GM23248 (cell line): ENCODE measurements around the gene NOL7. TPM values are rescaled to one million over a fixed set of nuclear protein-coding genes. Genes with fewer than 3 reads are reported as not detected.

Experiments
- DNase-seq: peaks from one replicate; pipeline ENCODE4 v3.0.0-alpha.2; 2015
- H2AFZ ChIP-seq: fragments of 200-600 bp; sonication (generic); 2 replicates; pipeline ENCODE4 v1.6.1; 2016; ENCODE audit warnings: antibody characterized with exemption
- H3F3A ChIP-seq: fragments of 200-600 bp; sonication (generic); 2 replicates; pipeline ENCODE4 v1.6.1; 2016; ENCODE audit warnings: mild to moderate bottlenecking, antibody characterized with exemption, mixed run types; ENCODE audit not compliant: insufficient read depth
- H3K27ac ChIP-seq: fragments of 200-600 bp; sonication (generic); 2 replicates; pipeline ENCODE4 v1.5.1; 2016; ENCODE audit warnings: mild to moderate bottlenecking
- H3K27me3 ChIP-seq: fragments of 200-600 bp; sonication (generic); replicated peaks from 2 replicates; pipeline ENCODE4 v1.6.1; 2016; ENCODE audit warnings: mild to moderate bottlenecking; ENCODE audit not compliant: insufficient read depth
- H3K36me3 ChIP-seq: fragments of 200-600 bp; sonication (generic); 2 replicates; pipeline ENCODE4 v1.6.1; 2016; ENCODE audit warnings: low read depth, mild to moderate bottlenecking
- H3K4me1 ChIP-seq: fragments of 200-600 bp; sonication (generic); 2 replicates; pipeline ENCODE4 v1.6.1; 2016; ENCODE audit warnings: mild to moderate bottlenecking; ENCODE audit not compliant: insufficient read depth
- H3K4me2 ChIP-seq: fragments of 200-600 bp; sonication (generic); one replicate; pipeline ENCODE4 v1.6.1; 2016; ENCODE audit warnings: mild to moderate bottlenecking; ENCODE audit not compliant: unreplicated experiment
- H3K4me3 ChIP-seq: fragments of 200-600 bp; sonication (generic); 2 replicates; pipeline ENCODE4 v1.5.1; 2016; ENCODE audit warnings: mild to moderate bottlenecking
- H3K79me2 ChIP-seq: fragments of 200-600 bp; sonication (generic); 2 replicates; pipeline ENCODE4 v1.6.1; 2016; ENCODE audit warnings: mild to moderate bottlenecking; ENCODE audit not compliant: insufficient read depth
- H3K9ac ChIP-seq: fragments of 200-600 bp; sonication (generic); 2 replicates; pipeline ENCODE4 v1.6.1; 2016; ENCODE audit warnings: mild to moderate bottlenecking
- H3K9me2 ChIP-seq: fragments of 200-600 bp; sonication (generic); 2 replicates; pipeline ENCODE4 v1.6.1; 2016; ENCODE audit warnings: mixed run types, mild to moderate bottlenecking, moderate library complexity; ENCODE audit not compliant: insufficient read depth
- H3K9me3 ChIP-seq: fragments of 200-600 bp; sonication (generic); one replicate; pipeline ENCODE4 v1.6.1; 2017; ENCODE audit warnings: low read depth
- H4K20me1 ChIP-seq: fragments of 200-600 bp; sonication (generic); 2 replicates; pipeline ENCODE4 v1.6.0; 2016; ENCODE audit not compliant: insufficient read depth
- EZH2 ChIP-seq: fragments of 200-600 bp; sonication (generic); IDR thresholded peaks from 2 replicates; pipeline ENCODE4 v1.6.1; 2018; ENCODE audit warnings: antibody characterized with exemption, mild to moderate bottlenecking; ENCODE audit not compliant: insufficient read depth, poor library complexity, severe bottlenecking
- EZH2phosphoT487 ChIP-seq: fragments of 200-600 bp; sonication (generic); IDR thresholded peaks from 2 replicates; pipeline ENCODE4 v1.6.1; 2018; ENCODE audit warnings: antibody characterized with exemption, moderate library complexity, mild to moderate bottlenecking, low read depth; ENCODE audit not compliant: insufficient read depth
- WGBS, 2 experiments: methylation state at CpG; one replicate each; pipeline ENCODE4 v1.1.6; 2015 to 2017; ENCODE audit warnings: low lambda C conversion rate in 2 of 2, low coverage in 1 of 2; ENCODE audit errors: missing lambda C conversion rate in 2 of 2; 5-methylcytosine and 5-hydroxymethylcytosine counted together
- in situ Hi-C: fragments of 300-500 bp; cut with MboI; formaldehyde crosslinking; loops from 2 replicates; pipeline ENCODE4 v1.15.0; 2020
- polyA plus RNA-seq: library from polyadenylated mRNA; unstranded; fragments of >200 nt; fragmentation: Nextera tagmentation; extraction: Ambion mirVana; gene quantifications from 2 replicates; pipeline ENCODE4 v1.2.1, GENCODE V29; 2016
- total RNA-seq: library from RNA; depleted of rRNA; stranded (reverse); fragments of >200 nt; shearing (Covaris generic); gene quantifications from 2 replicates; pipeline ENCODE4 v1.2.3, GENCODE V29; 2014

Gene NOL7
- total and polyA plus RNA-seq, 2 experiments from 2014 or later: 53.1 to 124 TPM

DNA sequence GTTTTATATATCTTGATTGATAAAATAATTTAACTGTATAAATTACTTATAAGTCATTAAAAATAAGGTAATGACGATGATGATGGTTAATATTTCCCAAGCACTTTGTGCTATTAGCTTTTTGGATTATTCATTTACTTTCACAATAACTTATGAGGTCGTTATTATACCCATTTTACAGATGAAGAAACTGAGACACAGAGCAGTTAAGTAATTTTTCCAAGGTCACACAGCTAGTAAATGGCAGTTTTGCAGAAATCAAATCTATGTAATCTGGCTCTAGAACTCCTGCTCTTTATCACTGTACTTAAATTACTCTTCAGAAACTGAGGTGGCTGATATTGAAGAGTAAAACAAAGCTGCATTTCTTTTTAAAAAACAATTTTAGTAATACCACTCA, 18.2 kb downstream of the NOL7 start:
- Histone ChIP-seq H3K4me2 (no peak overlapping the region), H3K9me2 (no peaks in the 10 kb centered on the region), H4K20me1 (no peaks in the 10 kb centered on the region), H2AFZ (no peak overlapping the region), H3K9ac (no peak overlapping the region), H3K27me3 (no peaks in the 10 kb centered on the region), H3F3A (0 out of 2 replicates have a peak, but pooled peaks cover 7% of the 10 kb centered on the region), H3K9me3 (no peaks in the 10 kb centered on the region), H3K4me3 (no peak overlapping the region), H3K4me1 (no peaks in the 10 kb centered on the region), H3K27ac (no peak overlapping the region), H3K36me3 (peaks cover 46% of the 10 kb centered on the region), H3K79me2 (peaks cover 10% of the 10 kb centered on the region; the same call in 1 of the 2 replicates)
- 95 to 97% methylated on average over 2 of the region's 2 CpGs for WGBS, 2 experiments
- in situ Hi-C loops: no loop called here
- no peak for DNase-seq
- TF ChIP-seq EZH2 (no peak), EZH2phosphoT487 (no peak)

DNA sequence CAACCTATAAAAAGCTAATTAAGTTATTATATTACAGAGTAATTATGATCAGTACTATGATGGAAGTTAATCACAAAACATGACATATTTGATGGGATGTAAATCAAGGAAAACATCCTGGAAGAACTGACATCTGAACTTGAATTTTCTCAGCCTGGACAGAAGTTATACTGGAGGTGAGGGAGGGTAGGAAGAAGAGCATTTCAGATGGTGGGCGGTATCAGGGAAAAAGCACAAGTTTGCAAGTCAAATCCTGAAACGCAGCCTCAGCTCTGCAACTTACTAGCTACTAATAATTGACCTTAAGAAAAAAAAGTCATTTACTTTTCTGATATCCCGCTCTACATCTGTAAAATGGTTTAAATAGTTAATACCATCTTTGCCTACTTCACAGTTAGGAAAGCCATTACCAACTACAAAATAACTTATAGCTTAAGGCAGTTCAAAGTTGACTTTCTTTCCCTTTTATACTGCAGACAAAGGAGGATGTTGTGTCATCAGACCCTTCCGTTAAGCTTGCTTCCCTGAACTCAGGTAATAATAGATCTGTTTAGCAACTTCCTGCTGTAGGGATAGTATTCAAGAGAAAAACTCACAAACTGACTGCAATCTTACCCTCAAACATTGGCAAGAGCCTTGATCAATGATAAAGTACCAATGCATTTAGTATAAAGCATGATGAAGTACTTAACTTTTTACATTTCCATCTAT, 21.0 kb downstream of the NOL7 start:
- no peak overlapping the region for H3K4me3 ChIP-seq
- no peak overlapping the region for H3K27ac ChIP-seq
- no peaks in the 10 kb centered on the region for H3F3A ChIP-seq
- no peak for DNase-seq
- H3K9me3 ChIP-seq: no peaks in the 10 kb centered on the region
- no peaks in the 10 kb centered on the region for H3K27me3 ChIP-seq
- in situ Hi-C loops: no loop called here
- H3K9me2 ChIP-seq: no peaks in the 10 kb centered on the region
- peaks cover 55% of the 10 kb centered on the region for H3K36me3 ChIP-seq
- H3K9ac ChIP-seq: no peak overlapping the region
- no peaks in the 10 kb centered on the region for H3K79me2 ChIP-seq
- no peaks in the 10 kb centered on the region for H4K20me1 ChIP-seq
- no peak overlapping the region for H2AFZ ChIP-seq
- H3K4me2 ChIP-seq: no peak overlapping the region
- no peak for TF ChIP-seq EZH2phosphoT487
- TF ChIP-seq EZH2: no peak
- peaks cover 2% of the 10 kb centered on the region; the same call in 1 of the 2 replicates for H3K4me1 ChIP-seq
- WGBS, 2 experiments: 90 to 91% methylated on average over 4 of the region's 4 CpGs

DNA sequence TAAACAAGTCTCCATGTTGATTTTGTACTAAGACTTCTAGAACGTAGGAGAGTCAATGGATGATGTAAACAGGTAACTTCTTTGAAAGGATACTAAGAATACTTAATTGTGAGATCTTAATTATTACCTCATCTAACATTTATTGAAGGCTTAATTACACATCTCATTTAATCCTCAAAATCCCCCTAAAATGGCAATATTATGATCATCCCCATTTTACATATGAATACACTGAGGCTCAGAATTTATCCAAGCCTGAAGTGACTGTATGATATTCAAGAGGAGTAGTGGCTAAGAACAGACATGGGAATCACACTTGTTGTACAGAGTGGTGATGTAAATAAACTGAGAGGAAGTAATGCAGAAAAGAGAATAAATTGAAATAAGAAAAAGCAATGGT, 22.9 kb downstream of the NOL7 start:
- H2AFZ ChIP-seq: no peak overlapping the region
- no peak overlapping the region for H3K9ac ChIP-seq
- H3K36me3 ChIP-seq: peaks cover 44% of the 10 kb centered on the region
- no peak overlapping the region for H3K27ac ChIP-seq
- peaks cover 10% of the 10 kb centered on the region; the same call in 1 of the 2 replicates for H3K4me1 ChIP-seq
- no peaks in the 10 kb centered on the region for H3K27me3 ChIP-seq
- no peaks in the 10 kb centered on the region for H4K20me1 ChIP-seq
- H3K4me3 ChIP-seq: no peak overlapping the region
- 98 to 100% methylated on average over 1 of the region's 1 CpG for WGBS, 2 experiments
- in situ Hi-C loops: no loop called here
- H3K9me2 ChIP-seq: no peaks in the 10 kb centered on the region
- no peak for TF ChIP-seq EZH2phosphoT487
- TF ChIP-seq EZH2: no peak
- peaks cover 4% of the 10 kb centered on the region; the same call in 1 of the 2 replicates for H3K79me2 ChIP-seq
- no peaks in the 10 kb centered on the region for H3K9me3 ChIP-seq
- H3F3A ChIP-seq: no peaks in the 10 kb centered on the region
- DNase-seq: no peak
- H3K4me2 ChIP-seq: no peak overlapping the region

DNA sequence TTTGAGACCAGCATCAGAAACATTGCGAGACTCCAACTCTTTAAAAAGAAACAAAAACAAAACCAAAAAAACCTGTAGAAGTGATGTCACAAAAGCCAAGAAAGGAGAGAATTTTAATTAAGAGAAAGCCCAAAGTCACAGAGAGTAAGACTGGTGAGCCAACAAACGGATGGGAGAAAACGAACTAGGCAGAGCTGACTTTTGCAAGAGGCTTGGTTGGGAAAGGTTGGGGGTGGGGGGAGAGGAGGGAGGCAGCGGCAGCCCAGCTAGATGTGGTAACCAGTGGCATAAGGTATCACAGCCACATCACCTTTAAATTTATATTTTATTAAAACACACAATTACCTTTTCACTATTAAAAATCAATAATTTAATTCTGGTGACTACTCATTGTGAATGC, 23.5 kb downstream of the NOL7 start:
- no peaks in the 10 kb centered on the region for H3F3A ChIP-seq
- no peak overlapping the region for H3K9ac ChIP-seq
- peaks cover 10% of the 10 kb centered on the region; the same call in 1 of the 2 replicates for H3K4me1 ChIP-seq
- H3K9me2 ChIP-seq: no peaks in the 10 kb centered on the region
- H3K4me2 ChIP-seq: no peak overlapping the region
- H3K79me2 ChIP-seq: peaks cover 7% of the 10 kb centered on the region; the same call in 1 of the 2 replicates
- no peak for TF ChIP-seq EZH2phosphoT487
- no peak overlapping the region for H3K4me3 ChIP-seq
- H3K9me3 ChIP-seq: no peaks in the 10 kb centered on the region
- no peak overlapping the region for H3K27ac ChIP-seq
- in situ Hi-C loops: no loop called here
- H3K36me3 ChIP-seq: peaks cover 46% of the 10 kb centered on the region
- H4K20me1 ChIP-seq: no peaks in the 10 kb centered on the region
- 98% methylated on average over 4 of the region's 4 CpGs for WGBS, 2 experiments
- no peaks in the 10 kb centered on the region for H3K27me3 ChIP-seq
- no peak for DNase-seq
- no peak overlapping the region for H2AFZ ChIP-seq
